Neural crest cell (in vitro differentiated cells): ENCODE measurements around the gene UTRN. TPM values are rescaled to one million over a fixed set of nuclear protein-coding genes. Genes with fewer than 3 reads are reported as not detected.

ENCODE experiments used
- DNase-seq: peaks from one replicate; pipeline ENCODE4 v3.0.0; 2021; ENCODE audit warnings: low read depth, mixed read lengths, low spot score
- H3K27ac Mint-ChIP-seq: one replicate; pipeline ENCODE4 v1.8.0; 2021; ENCODE audit warnings: mild to moderate bottlenecking, mixed read lengths; ENCODE audit not compliant: unreplicated experiment
- H3K27me3 Mint-ChIP-seq: 2 replicates; pipeline ENCODE4 v1.8.0; 2021; ENCODE audit warnings: low read depth, mild to moderate bottlenecking, mixed read lengths
- H3K36me3 Mint-ChIP-seq: 2 replicates; pipeline ENCODE4 v1.8.0; 2021; ENCODE audit warnings: low read depth, mild to moderate bottlenecking, mixed read lengths
- H3K4me1 Mint-ChIP-seq: 2 replicates; pipeline ENCODE4 v1.8.0; 2021; ENCODE audit warnings: mixed read lengths
- H3K4me3 Mint-ChIP-seq: one replicate; pipeline ENCODE4 v1.8.0; 2021; ENCODE audit warnings: mild to moderate bottlenecking, mixed read lengths
- H3K9me3 Mint-ChIP-seq: 2 replicates; pipeline ENCODE4 v1.8.0; 2021; ENCODE audit warnings: mixed read lengths
- long read RNA-seq: library from polyadenylated mRNA; unstranded; transcript quantifications from one replicate; pipeline ENCODE4 v2.0.0, GENCODE V29; 2020
- total RNA-seq: library from RNA; stranded (reverse); gene quantifications from 2 replicates; pipeline ENCODE4 v1.2.1, GENCODE V29; 2021
- TF ChIP-seq, protein P1 (sequence below): fragments of 200-600 bp; sonication (generic); conservative IDR thresholded peaks from 2 replicates; pipeline ENCODE4 v1.5.0; 2021; ENCODE audit warnings: antibody characterized with exemption, mild to moderate bottlenecking

Gene UTRN
- 74.0 and 76.8 TPM in 2 replicates for total RNA-seq
- long read RNA-seq, partial matches to known transcripts, result 53 of 102 reads
- long read RNA-seq, other reads (novel, unspliced or antisense), result 49 of 102 reads

DNA sequence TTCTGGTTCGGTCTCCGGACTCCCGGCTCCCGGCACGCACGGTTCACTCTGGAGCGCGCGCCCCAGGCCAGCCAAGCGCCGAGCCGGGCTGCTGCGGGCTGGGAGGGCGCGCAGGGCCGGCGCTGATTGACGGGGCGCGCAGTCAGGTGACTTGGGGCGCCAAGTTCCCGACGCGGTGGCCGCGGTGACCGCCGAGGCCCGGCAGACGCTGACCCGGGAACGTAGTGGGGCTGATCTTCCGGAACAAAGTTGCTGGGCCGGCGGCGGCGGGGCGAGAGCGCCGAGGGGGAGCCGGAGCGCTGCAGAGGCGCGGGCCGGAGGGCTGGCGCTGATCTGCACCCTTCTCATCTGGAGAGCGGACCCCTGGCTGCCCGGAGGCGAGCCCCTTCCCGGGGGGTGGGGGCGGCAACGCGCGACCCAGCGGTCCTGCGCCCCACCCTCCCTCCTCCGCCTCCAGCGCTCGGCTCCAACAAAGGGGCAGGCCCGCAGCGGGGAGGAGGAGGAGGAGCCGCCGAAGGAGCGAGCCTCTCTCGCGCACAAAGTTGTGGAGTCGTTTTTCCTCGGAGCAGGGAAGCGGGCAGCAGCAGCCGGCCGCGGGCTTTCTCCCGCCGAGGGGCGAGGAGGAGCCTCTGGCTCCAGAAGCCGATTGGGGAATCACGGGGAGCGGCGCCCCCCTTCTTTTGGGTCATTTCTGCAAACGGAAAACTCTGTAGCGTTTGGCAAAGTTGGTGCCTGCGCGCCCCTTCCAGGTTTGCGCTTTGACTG lies at the start of gene UTRN:
TSS of gene UTRN (plus strand) at position 553 of the 765 bp plus-strand sequence. CDS start 6,494 bp downstream, outside the sequence.
- TF ChIP-seq, protein P1, sequence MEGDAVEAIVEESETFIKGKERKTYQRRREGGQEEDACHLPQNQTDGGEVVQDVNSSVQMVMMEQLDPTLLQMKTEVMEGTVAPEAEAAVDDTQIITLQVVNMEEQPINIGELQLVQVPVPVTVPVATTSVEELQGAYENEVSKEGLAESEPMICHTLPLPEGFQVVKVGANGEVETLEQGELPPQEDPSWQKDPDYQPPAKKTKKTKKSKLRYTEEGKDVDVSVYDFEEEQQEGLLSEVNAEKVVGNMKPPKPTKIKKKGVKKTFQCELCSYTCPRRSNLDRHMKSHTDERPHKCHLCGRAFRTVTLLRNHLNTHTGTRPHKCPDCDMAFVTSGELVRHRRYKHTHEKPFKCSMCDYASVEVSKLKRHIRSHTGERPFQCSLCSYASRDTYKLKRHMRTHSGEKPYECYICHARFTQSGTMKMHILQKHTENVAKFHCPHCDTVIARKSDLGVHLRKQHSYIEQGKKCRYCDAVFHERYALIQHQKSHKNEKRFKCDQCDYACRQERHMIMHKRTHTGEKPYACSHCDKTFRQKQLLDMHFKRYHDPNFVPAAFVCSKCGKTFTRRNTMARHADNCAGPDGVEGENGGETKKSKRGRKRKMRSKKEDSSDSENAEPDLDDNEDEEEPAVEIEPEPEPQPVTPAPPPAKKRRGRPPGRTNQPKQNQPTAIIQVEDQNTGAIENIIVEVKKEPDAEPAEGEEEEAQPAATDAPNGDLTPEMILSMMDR, result no peak
- Mint-ChIP-seq H3K27ac (peak within 1 kb of the TSS; percentile 97), H3K4me1 (peaks cover 27% of the 10 kb centered on the region), H3K27me3 (no peaks in the 10 kb centered on the region), H3K36me3 (no peaks in the 10 kb centered on the region), H3K4me3 (peak within 1 kb of the TSS; percentile 99), H3K9me3 (no peaks in the 10 kb centered on the region)
- DNase-seq, result peak; percentile 73

DNA sequence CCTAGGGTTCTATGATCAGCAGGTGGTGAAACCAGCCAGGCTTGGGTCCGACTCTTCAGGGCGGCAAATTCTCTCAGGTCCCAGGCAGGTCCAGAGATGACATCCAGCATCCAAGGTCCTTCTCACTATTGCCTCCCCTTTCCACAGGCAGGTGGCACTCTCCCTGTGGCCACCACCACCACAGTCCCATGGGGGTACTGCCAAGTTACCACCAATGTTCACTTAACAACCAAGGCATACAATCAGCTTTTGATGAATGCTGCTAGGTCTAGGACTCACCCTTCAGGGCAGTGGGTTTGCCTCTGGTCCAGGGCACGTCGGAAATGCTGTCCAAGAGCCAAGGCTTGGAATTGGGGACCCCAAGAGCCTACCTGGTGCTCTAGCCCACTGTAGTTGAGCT lies 40.4 kb upstream of the UTRN start:
- H3K9me3 Mint-ChIP-seq, result peaks cover 4% of the 10 kb centered on the region
- H3K4me3 Mint-ChIP-seq, result no peak overlapping the region
- H3K4me1 Mint-ChIP-seq, result no peaks in the 10 kb centered on the region
- H3K27me3 Mint-ChIP-seq, result no peaks in the 10 kb centered on the region
- TF ChIP-seq, protein P1, result no peak
- no peak overlapping the region for H3K27ac Mint-ChIP-seq
- H3K36me3 Mint-ChIP-seq, result peaks cover 3% of the 10 kb centered on the region
- no peak for DNase-seq

DNA sequence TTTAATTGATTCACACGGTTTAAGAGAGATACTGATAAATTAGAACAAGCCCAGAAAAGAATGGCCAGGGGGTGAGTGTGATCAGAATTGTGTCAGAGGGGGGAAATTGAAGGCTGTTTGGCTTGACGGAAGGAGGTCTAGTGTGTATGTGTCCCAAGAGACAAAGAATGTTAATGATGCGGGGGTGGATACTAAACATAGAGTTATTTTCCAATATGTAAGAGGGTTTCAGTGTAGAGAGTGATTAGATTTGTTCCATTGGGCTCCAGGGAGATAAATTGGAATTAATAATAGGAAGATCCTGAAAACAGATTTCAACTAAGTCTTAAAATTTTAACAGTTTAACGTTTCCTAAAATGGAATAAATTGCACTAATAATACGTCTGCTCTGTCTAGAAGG lies 38.1 kb upstream of the UTRN start:
- no peaks in the 10 kb centered on the region for H3K4me1 Mint-ChIP-seq
- H3K27me3 Mint-ChIP-seq, result no peaks in the 10 kb centered on the region
- peaks cover 4% of the 10 kb centered on the region for H3K9me3 Mint-ChIP-seq
- peaks cover 3% of the 10 kb centered on the region for H3K36me3 Mint-ChIP-seq
- H3K27ac Mint-ChIP-seq, result no peak overlapping the region
- DNase-seq, result no peak
- TF ChIP-seq, protein P1, result no peak
- H3K4me3 Mint-ChIP-seq, result no peak overlapping the region

DNA sequence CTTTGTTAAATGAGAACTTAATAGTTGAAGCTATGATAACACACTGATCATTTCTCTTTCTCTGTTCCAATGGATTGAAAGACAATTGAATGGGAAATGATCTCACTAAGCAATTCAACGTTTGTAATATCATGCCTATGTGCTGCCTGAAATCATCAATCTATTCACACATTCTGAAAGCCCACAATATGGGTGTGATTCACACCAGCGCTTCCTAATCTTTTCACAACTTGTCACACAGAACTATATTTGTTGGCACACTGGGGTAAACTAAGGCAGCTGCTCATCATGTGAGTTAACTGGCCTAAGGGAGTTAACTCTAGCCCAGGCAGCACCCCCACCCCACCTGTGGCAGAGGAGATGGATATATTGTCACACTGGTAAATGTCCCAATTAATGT lies 37.1 kb upstream of the UTRN start:
- H3K27ac Mint-ChIP-seq, result no peak overlapping the region
- TF ChIP-seq, protein P1, result no peak
- peaks cover 4% of the 10 kb centered on the region for H3K9me3 Mint-ChIP-seq
- no peak overlapping the region for H3K4me3 Mint-ChIP-seq
- H3K36me3 Mint-ChIP-seq, result peaks cover 3% of the 10 kb centered on the region
- no peaks in the 10 kb centered on the region for H3K4me1 Mint-ChIP-seq
- DNase-seq, result no peak
- H3K27me3 Mint-ChIP-seq, result no peaks in the 10 kb centered on the region

DNA sequence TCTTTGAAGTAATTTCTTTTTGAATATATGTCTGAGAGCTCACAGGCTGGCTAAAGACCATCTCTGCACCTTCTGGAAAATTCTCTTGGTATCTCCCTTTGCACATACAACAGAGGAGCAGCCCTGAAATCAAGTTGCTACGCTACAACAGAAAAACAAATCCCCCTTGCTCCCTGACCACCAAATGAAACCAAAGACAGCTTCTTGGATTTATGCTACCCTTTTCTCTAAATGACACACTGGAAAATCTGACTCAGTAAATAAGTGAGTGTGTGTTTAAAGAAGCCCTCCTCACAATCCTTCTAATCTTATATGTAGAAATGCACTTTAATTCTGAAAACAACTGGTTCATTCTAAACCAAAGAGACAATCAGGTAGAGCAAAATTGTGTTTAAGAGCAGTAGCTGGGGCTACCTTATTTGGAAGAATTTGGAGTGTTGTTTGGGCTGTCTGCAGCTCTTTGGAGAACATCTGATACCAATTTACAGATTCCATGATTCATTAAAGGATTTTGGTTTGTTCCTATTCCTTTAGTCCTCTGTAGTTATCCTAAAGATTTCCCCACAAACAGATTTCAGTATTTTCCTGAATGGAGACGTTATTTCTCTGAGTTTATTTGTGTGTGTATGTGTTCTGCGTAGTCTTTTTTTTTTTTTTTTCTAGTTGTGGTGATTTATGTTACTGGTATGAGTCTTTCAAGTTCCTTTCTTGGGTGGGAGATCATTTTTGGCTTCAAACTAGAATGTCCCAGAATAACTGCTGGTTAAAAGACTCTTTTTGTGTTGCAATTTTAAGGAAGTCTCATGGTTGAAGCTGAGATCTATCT lies 36.4 kb upstream of the UTRN start:
- TF ChIP-seq, protein P1, result no peak
- H3K36me3 Mint-ChIP-seq, result peaks cover 3% of the 10 kb centered on the region
- no peak for DNase-seq
- peaks cover 4% of the 10 kb centered on the region for H3K9me3 Mint-ChIP-seq
- H3K27ac Mint-ChIP-seq, result no peak overlapping the region
- H3K27me3 Mint-ChIP-seq, result no peaks in the 10 kb centered on the region
- no peak overlapping the region for H3K4me3 Mint-ChIP-seq
- H3K4me1 Mint-ChIP-seq, result no peaks in the 10 kb centered on the region
